Thoracic aorta (tissue), 2 donors: Measurements from ENCODE around the gene SLIT3. TPM values are rescaled to one million over a fixed set of nuclear protein-coding genes. Genes with fewer than 3 reads are reported as not detected.

Experiments
- ATAC-seq: fragments of 150-250 bp; one replicate; pipeline ENCODE4 v1.8.0; 2017; ENCODE audit warnings: low read depth; ENCODE audit not compliant: insufficient number of reproducible peaks, low FRiP score
- DNase-seq: peaks from one replicate; pipeline ENCODE4 v3.0.0-alpha.2; 2020; ENCODE audit warnings: low spot score
- H3K27ac ChIP-seq, 2 donors: fragments of 200-600 bp; sonication (generic); 1 replicate in 1 of 2; 2 replicates in 1 of 2; pipeline ENCODE4 v1.5.1; 2016; ENCODE audit warnings: mild to moderate bottlenecking in 2 of 2, moderate library complexity in 2 of 2
- H3K27me3 ChIP-seq: fragments of 200-600 bp; sonication (generic); replicated peaks from 2 replicates; pipeline ENCODE4 v1.6.0; 2016; ENCODE audit warnings: mild to moderate bottlenecking; ENCODE audit not compliant: insufficient read depth
- H3K36me3 ChIP-seq: fragments of 200-600 bp; sonication (generic); one replicate; pipeline ENCODE4 v1.5.1; 2016
- H3K4me1 ChIP-seq, 2 donors: fragments of 200-600 bp; sonication (generic); 1 replicate in 1 of 2; 2 replicates in 1 of 2; pipeline versions ENCODE4 v1.5.1 to v1.6.0; 2016; ENCODE audit warnings: low read depth in 2 of 2, mild to moderate bottlenecking in 1 of 2; ENCODE audit not compliant: control insufficient read depth in 1 of 2
- H3K4me3 ChIP-seq: fragments of 200-600 bp; sonication (generic); 2 replicates; pipeline ENCODE4 v1.5.1; 2016; ENCODE audit warnings: mild to moderate bottlenecking
- H3K9me3 ChIP-seq: fragments of 200-600 bp; sonication (generic); 2 replicates; pipeline ENCODE4 v1.5.1; 2016
- CTCF ChIP-seq: fragments of 200-600 bp; sonication (generic); IDR thresholded peaks from one replicate; pipeline ENCODE4 v1.5.1; 2019; ENCODE audit warnings: antibody characterized with exemption
- total RNA-seq, 2 donors: library from RNA; depleted of rRNA; stranded (reverse); fragments of >200 nt; gene quantifications; one replicate each; pipeline versions ENCODE4 v1.1.0 to v1.2.3, GENCODE V29; 2016

The SLIT3 gene
- total RNA-seq, 2 donors from 2014 or later: 80.1 to 86.9 TPM

GRCh38 chr5:168668078-168668477 is 632.9 kb downstream of the SLIT3 start:
- no peak for DNase-seq
- H3K27ac ChIP-seq: no peak overlapping the region
- H3K27me3 ChIP-seq: no peaks in the 10 kb centered on the region
- H3K36me3 ChIP-seq: peaks cover 3% of the 10 kb centered on the region
- no peak for ATAC-seq
- H3K4me1 ChIP-seq: no peaks in the 10 kb centered on the region
- no peak for TF ChIP-seq CTCF
- H3K4me3 ChIP-seq: no peak overlapping the region
- no peaks in the 10 kb centered on the region for H3K9me3 ChIP-seq

- no peak overlapping the region for H3K27ac ChIP-seq
- ATAC-seq: no peak
- DNase-seq: no peak
- H3K36me3 ChIP-seq: peaks cover 3% of the 10 kb centered on the region
- no peak for TF ChIP-seq CTCF
- H3K4me1 ChIP-seq: no peaks in the 10 kb centered on the region
- no peak overlapping the region for H3K4me3 ChIP-seq
- H3K9me3 ChIP-seq: no peaks in the 10 kb centered on the region
- no peaks in the 10 kb centered on the region for H3K27me3 ChIP-seq
These were observed 633.6 kb downstream of the SLIT3 start for GRCh38 chr5:168667301-168667840.

GRCh38 chr5:168666356-168666755 is 634.6 kb downstream of the SLIT3 start:
- Histone ChIP-seq H3K4me3 (no peak overlapping the region), H3K4me1 (no peaks in the 10 kb centered on the region), H3K27me3 (no peaks in the 10 kb centered on the region), H3K9me3 (no peaks in the 10 kb centered on the region), H3K36me3 (peaks cover 3% of the 10 kb centered on the region), H3K27ac (no peak overlapping the region)
- ATAC-seq (no peak), DNase-seq (no peak)
- no peak for TF ChIP-seq CTCF

- DNase-seq (no peak), ATAC-seq (no peak)
- no peak for TF ChIP-seq CTCF
- H3K4me1 ChIP-seq: no peaks in the 10 kb centered on the region
- H3K27ac ChIP-seq: no peak overlapping the region
- peaks cover 3% of the 10 kb centered on the region for H3K36me3 ChIP-seq
- no peaks in the 10 kb centered on the region for H3K9me3 ChIP-seq
- H3K4me3 ChIP-seq: no peak overlapping the region
- no peaks in the 10 kb centered on the region for H3K27me3 ChIP-seq
These were observed 637.5 kb downstream of the SLIT3 start for GRCh38 chr5:168663276-168664004.

GRCh38 chr5:168661593-168662485 is 639.1 kb downstream of the SLIT3 start:
- Histone ChIP-seq H3K36me3 (peaks cover 3% of the 10 kb centered on the region), H3K4me3 (no peak overlapping the region), H3K27ac (no peak overlapping the region), H3K4me1 (no peaks in the 10 kb centered on the region), H3K9me3 (no peaks in the 10 kb centered on the region), H3K27me3 (no peaks in the 10 kb centered on the region)
- no peak for TF ChIP-seq CTCF
- DNase-seq (no peak), ATAC-seq (no peak)
